ENCODE data around the gene LTF.
"Not testable (repeated sequence)": the region's sequence is repeated elsewhere in the genome, so short reads cannot be mapped to it uniquely, and the experiment has no call there.

Gene LTF

DNA sequence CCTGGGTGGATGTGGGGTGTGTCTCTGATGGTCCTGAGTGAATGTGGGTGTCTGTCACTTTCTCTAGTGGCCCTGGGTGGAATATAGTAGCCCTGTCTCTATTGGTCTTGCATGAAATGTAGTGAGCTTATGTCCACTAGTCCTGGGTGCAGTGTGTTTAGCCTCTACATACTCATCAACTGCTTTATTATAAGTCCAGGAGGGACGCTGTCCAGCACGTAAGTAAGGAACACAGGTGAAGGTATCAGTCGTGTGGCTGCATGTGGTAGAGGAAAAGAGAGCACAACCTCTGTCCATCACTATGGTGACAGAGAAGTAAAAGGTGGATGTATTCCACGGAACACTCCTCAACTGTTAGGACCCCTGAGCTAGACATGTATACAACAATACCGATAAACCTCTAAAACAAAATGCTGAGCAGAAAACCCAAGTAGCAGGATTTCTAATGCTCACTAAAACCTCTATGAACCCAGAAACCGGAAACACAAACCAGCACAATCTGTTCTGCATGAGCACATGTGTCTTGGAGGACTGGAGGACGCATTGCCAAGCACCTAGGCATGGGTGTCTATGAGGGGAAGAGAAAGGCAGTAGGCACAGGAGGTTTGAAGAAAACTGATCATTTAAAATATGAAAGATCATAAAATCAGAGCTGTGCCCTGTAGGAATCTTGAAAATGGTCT, 11.0 kb downstream of the LTF start:
- Mint-ChIP-seq H3K4me3 (no peak overlapping the region), H3K27ac (no peak overlapping the region), H3K4me1 (ENCODE audit: low read depth) (no peaks in the 10 kb centered on the region), H3K9me3 (no peaks in the 10 kb centered on the region), H3K36me3 (ENCODE audit: low read depth) (no peaks in the 10 kb centered on the region), H3K27me3 (ENCODE audit: low read depth) (peaks cover 22% of the 10 kb centered on the region)
- DNase-seq (ENCODE audit: low spot score) = no peak

DNA sequence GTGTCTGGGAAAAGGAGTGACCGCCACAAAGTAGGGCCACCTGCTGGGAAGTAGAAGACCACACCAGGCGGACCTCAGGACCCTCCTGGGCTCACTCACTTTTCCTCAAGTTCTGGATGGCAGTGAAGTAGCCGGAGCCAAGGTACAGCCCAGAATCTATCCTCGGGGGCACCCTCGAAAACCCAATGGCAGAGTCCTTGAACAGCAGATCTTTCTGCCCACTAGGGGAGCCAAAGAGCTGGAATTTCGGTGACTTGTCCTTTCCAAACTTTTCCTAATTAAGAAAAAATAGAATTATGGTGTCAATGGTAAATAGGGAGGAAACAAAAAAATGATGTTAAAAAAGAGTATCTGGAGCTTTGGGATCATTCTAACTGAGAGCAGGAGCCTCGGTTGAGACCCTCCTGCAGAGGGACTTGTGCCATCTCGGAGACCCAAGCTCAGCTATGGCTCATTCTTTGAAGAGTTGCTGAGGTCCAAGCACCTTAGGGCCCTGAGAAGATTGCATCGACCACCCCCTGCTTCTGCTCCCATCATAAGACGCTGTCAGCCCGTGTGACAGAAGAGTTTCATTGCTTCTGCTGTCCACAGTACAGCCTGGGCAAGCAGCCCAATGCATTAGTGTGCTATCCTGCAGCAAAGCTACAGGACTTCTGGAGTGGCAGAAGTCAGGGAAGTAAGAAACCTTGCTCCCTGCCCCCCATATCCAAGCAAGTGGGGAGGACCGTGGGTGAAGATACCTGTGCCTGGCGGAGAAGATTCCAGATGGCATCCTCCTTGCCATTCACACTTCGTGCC, 14.8 kb downstream of the LTF start:
- Mint-ChIP-seq H3K27ac (no peak overlapping the region), H3K9me3 (no peaks in the 10 kb centered on the region), H3K36me3 (ENCODE audit: low read depth) (no peaks in the 10 kb centered on the region), H3K4me1 (ENCODE audit: low read depth) (no peaks in the 10 kb centered on the region), H3K27me3 (ENCODE audit: low read depth) (peaks cover 25% of the 10 kb centered on the region), H3K4me3 (no peak overlapping the region)
- no peak for DNase-seq (ENCODE audit: low spot score)

DNA sequence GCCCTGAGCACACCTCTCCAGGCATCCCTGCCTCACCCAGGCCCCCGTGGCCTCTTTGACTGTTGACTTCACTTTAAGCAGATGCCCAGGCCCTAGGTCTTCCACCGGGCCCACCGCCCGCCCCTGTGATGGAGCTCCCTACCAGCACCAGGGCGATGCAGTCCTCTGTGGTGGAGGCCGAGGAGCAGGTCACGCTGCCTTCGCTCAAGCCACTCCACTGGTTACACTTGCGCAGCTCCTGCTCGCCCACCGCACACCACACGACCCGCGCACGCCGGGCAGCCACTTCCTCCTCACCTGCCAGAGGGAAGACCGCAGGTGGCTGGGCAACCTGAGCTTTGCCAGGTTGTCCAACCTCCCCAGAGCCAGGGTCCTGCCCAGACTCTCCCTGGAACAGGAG, 16.0 kb downstream of the LTF start:
- H3K4me3 Mint-ChIP-seq = no peak overlapping the region
- peaks cover 21% of the 10 kb centered on the region for H3K27me3 Mint-ChIP-seq (ENCODE audit: low read depth)
- H3K9me3 Mint-ChIP-seq = no peaks in the 10 kb centered on the region
- no peaks in the 10 kb centered on the region for H3K36me3 Mint-ChIP-seq (ENCODE audit: low read depth)
- DNase-seq (ENCODE audit: low spot score) = no peak
- no peak overlapping the region for H3K27ac Mint-ChIP-seq
- peaks cover 4% of the 10 kb centered on the region for H3K4me1 Mint-ChIP-seq (ENCODE audit: low read depth)

DNA sequence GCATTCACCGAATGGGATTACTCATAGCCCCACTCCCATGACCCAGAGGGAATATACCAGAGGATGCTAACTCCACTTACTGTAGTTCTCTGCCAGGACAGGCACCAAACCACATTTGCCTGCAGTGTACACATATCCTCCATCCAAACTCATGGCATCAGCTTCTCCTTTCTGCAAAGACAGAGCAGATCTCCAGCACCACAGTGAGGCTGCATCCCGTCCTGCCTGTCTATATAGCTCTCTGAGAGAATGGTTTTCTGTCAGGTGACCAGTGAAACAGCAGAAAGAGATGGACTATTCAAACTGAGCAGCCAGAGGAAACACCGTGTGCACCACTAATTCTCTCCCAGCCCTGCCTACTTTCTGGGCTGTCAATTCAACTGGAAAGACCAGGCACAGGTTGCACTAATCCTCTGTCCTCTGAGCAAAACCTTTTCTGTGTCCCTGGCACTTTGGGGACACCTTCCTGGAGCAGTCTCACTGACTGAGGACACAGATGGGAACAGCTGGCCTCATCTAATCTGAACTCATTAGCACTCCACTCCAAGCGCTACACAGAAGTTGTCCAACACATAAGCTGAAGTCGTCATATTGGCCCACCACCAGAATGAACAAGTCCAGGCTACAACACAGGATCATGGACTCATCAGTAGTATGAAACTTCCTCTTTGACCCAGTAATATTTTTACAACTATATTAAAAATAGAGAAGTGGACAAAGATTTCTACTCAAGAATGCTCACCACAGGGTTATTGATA, 17.3 kb downstream of the LTF start:
- Mint-ChIP-seq H3K4me3 (no peak overlapping the region), H3K4me1 (ENCODE audit: low read depth) (peaks cover 4% of the 10 kb centered on the region), H3K9me3 (no peaks in the 10 kb centered on the region), H3K27me3 (ENCODE audit: low read depth) (peaks cover 9% of the 10 kb centered on the region), H3K27ac (no peak overlapping the region), H3K36me3 (ENCODE audit: low read depth) (no peaks in the 10 kb centered on the region)
- no peak for DNase-seq (ENCODE audit: low spot score)

DNA sequence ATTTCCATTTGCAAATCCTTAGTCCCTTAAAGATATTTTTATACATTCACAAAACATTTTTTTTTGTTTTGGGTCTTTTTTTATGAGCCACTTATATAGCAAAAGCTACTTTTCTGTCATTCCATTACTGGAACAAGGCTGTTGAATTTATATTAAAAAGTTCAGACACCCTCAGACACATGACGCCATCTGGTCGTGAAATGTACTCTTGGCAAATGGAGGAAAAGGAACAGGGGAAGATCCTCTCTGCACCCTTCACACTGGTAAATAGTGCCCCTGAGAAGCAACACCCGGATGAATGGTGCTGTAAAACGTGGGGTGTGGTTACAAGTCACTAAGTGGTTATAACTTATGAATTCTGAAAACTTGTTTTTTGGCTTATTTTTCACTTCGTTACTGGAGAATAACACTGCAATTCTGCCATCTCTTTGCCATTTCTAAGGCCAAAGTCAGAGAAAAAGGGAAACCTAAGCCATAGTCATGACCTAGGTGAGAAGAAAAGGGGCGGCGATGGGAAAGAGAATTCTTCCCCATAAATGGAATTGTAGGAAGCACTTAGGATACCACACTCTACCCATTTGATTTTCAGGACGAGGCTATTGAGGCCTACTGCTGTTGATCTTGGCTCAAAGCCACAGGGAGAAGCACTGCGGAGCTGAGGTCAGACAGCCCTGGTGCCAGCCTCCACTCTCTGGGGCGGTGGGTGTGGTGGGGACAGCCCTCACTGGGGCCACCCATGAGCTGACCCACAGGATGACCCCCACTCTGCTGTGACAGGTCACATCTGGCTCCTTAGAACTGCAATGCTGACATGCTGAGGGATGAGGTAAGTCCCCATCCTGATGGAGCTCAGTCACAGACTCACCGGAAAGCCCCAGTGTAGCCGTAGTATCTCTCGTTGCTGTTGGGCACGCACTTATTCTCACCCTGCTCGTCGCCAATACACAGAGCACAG, 21.9 kb downstream of the LTF start:
- Mint-ChIP-seq H3K36me3 (ENCODE audit: low read depth) (no peaks in the 10 kb centered on the region), H3K27ac (no peak overlapping the region), H3K4me3 (no peak overlapping the region), H3K27me3 (ENCODE audit: low read depth) (peaks cover 10% of the 10 kb centered on the region), H3K9me3 (no peaks in the 10 kb centered on the region), H3K4me1 (ENCODE audit: low read depth) (peaks cover 25% of the 10 kb centered on the region)
- no peak for DNase-seq (ENCODE audit: low spot score)

DNA sequence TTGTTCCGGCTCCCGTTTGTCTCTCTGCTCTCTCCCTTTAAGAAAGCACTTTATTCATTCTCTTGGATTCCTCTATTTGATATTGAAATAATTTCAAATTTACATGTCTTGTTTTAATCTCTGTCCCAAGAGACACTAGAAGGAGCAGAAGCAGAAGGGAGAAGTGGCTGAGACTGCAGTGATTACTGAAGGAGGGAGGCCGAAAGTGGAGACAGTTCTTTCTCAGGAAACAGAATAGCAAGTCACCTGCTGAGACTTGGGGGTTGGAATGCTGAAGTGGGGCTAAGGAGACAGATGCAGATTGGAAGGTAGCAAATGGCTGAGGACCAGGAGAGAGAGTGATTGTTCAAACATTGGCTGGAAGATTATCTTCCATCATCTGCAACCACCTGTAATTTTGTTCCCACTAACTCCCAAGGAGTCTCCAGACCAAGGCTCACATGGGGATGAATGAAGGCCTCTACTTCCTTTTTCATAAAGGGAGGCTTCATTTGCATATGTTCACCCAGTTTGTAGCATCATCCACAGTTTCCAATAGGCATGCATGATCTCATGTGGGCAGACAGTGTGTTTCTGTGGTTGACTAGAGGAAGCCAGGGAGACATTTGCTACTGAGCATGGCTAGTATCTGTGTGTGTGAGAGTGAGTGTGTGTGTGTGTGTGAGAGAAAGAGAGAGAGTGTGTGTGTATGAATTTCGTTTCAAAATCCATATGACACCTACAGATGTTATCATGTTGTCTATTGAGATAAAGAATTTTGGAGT, 24.0 kb downstream of the LTF start:
- Mint-ChIP-seq H3K9me3 (no peaks in the 10 kb centered on the region), H3K27ac (no peak overlapping the region), H3K4me1 (ENCODE audit: low read depth) (peaks cover 25% of the 10 kb centered on the region), H3K36me3 (ENCODE audit: low read depth) (no peaks in the 10 kb centered on the region), H3K27me3 (ENCODE audit: low read depth) (peaks cover 9% of the 10 kb centered on the region), H3K4me3 (peak overlapping the region; percentile 7)
- peak; percentile 45 for DNase-seq (ENCODE audit: low spot score)

DNA sequence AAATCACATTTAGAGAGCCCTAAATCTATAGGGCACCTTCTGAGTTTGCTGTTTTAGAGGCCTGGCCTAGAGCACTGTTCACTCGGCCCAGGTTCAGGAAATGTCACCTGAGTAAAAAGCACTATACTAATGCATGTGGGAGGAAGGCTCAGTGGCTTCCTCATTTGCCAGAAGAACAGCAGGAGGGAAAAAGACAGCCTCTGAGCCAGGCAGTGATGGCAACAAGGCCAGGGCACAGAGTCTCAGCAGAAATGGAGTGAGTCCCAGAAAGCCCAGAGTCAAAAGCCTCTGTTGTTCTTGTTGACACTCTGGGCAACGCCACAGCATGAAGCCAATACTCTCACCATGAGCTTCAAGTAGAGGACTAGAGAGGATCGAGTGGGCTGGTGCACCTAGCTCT, 25.9 kb downstream of the LTF start:
- peaks cover 21% of the 10 kb centered on the region for H3K4me1 Mint-ChIP-seq (ENCODE audit: low read depth)
- peaks cover 15% of the 10 kb centered on the region for H3K27me3 Mint-ChIP-seq (ENCODE audit: low read depth)
- H3K27ac Mint-ChIP-seq = no peak overlapping the region
- no peaks in the 10 kb centered on the region for H3K9me3 Mint-ChIP-seq
- no peak for DNase-seq (ENCODE audit: low spot score)
- no peak overlapping the region for H3K4me3 Mint-ChIP-seq
- H3K36me3 Mint-ChIP-seq (ENCODE audit: low read depth) = no peaks in the 10 kb centered on the region

DNA sequence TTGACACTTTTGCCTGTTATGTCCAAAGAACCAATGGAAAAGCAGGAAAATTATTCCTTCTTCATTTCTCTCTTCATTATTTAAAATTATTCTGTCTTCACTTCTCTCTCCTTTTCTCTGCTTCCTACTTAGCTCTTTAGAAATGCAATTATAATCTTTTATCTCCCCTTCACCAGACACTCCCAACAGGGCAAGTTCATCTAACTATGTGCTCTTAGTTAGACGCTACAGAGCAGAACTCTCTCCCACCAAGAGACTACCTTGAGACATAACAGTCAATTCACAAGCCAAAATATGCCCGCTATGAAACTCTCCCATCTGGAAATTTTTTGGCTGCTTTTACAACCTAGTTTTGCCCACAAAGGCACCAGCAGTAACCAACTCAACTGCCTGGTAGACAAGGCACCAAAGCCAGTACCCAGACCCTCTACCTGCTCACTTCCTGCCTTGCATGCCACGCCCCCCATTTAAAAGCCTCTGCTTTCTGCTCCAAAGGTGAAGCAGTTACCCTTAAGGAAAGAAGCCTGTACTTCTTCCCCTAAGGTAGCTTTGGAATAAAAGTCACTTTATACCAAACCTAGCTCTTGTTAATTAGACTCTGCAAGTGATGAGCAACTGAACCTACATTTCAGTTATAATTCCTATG, 29.5 kb downstream of the LTF start:
- Mint-ChIP-seq H3K9me3 (peaks cover 16% of the 10 kb centered on the region), H3K36me3 (ENCODE audit: low read depth) (peaks cover 3% of the 10 kb centered on the region), H3K4me1 (ENCODE audit: low read depth) (peaks cover 9% of the 10 kb centered on the region), H3K4me3 (no peak overlapping the region), H3K27ac (no peak overlapping the region), H3K27me3 (ENCODE audit: low read depth) (peaks cover 20% of the 10 kb centered on the region)
- DNase-seq (ENCODE audit: low spot score) = no peak

DNA sequence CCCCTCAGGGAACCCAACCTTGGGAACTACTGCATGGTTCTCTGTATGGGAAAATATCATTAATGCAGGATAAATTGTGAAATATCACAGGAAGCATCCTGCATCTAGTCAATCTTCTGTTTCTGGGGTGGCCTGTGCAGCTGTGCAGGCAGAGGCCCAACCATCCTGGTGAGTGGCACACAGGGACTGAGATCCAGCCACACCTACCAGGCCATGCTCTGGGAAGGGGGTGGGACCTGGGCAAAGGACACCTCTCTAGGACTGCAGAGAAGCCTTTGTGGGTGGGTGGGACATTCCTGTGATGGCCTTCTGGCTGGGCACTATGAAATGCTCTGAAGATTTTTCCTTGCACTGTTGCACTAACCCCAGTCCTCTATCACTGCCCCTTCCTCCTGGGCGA, 30.9 kb downstream of the LTF start:
- peaks cover 24% of the 10 kb centered on the region for H3K27me3 Mint-ChIP-seq (ENCODE audit: low read depth)
- H3K9me3 Mint-ChIP-seq = peaks cover 16% of the 10 kb centered on the region
- no peak overlapping the region for H3K4me3 Mint-ChIP-seq
- peaks cover 3% of the 10 kb centered on the region for H3K36me3 Mint-ChIP-seq (ENCODE audit: low read depth)
- DNase-seq (ENCODE audit: low spot score) = no peak
- peaks cover 7% of the 10 kb centered on the region for H3K4me1 Mint-ChIP-seq (ENCODE audit: low read depth)
- no peak overlapping the region for H3K27ac Mint-ChIP-seq

DNA sequence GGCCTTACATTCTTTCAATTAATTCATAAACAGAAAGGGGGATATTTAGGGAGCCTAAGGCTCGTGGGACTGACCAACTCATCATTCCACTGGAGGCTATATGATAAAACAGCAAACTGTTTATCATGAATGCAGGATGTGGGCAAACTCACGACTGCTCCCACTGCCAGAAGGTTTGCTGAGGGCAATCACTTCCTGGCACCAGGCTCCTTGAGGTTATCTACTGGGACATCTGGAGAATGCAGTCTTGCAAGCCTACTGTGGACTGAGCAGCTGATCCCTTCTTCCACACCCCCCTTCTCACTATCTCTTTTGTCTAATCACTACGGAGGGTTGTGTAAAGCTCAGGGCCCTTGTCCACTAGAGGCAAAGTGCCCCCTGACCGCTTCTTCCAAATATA, 31.6 kb downstream of the LTF start:
- H3K9me3 Mint-ChIP-seq = peaks cover 16% of the 10 kb centered on the region
- not testable (repeated sequence) for H3K27ac Mint-ChIP-seq; H3K4me3 Mint-ChIP-seq; H3K36me3 Mint-ChIP-seq (ENCODE audit: low read depth); H3K4me1 Mint-ChIP-seq (ENCODE audit: low read depth); DNase-seq (ENCODE audit: low spot score)
- H3K27me3 Mint-ChIP-seq (ENCODE audit: low read depth) = peaks cover 24% of the 10 kb centered on the region

DNA sequence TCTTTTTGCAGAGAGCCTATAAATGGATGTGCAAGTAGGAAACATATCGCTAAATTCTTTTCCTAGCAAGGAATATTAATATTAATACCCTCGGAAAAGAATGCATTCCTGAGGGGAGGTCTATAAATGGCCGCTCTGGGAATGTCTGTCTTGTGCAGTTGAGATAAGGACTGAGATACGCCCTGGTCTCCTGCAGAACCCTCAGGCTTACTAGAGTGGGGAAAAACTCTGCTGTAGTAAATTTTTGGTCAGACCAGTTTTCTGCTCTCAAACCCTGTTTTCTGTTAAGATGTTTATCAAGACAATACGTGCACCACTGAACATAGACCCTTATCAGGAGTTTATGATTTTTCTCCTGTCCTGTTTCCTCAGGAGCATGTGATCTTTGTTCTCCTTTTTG, 32.8 kb downstream of the LTF start:
- not testable (repeated sequence) for H3K4me1 Mint-ChIP-seq (ENCODE audit: low read depth); H3K36me3 Mint-ChIP-seq (ENCODE audit: low read depth)

DNA sequence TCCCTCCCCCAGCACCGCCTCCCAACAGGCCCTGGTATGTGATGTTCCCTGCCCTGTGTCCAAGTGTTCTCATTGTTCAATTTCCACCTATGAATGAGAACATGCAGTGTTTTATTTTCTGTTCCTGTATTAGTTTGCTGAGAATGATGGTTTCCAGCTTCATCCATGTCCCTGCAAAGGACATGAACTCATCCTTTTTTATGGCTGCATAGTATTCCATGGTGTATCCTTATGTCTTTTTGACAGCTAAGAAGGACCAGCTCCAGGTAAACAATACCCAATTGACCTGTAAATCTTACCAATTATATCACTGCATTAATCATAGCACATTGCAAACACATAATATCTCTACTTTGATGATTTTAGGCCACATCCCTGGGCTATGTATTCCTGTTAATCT, 33.8 kb downstream of the LTF start:
- H3K4me3 Mint-ChIP-seq; DNase-seq (ENCODE audit: low spot score); H3K36me3 Mint-ChIP-seq (ENCODE audit: low read depth); H3K27ac Mint-ChIP-seq: not testable (repeated sequence)
- H3K27me3 Mint-ChIP-seq (ENCODE audit: low read depth) = peaks cover 30% of the 10 kb centered on the region
- peaks cover 18% of the 10 kb centered on the region for H3K4me1 Mint-ChIP-seq (ENCODE audit: low read depth)
- H3K9me3 Mint-ChIP-seq = peaks cover 16% of the 10 kb centered on the region

More for the DNA sequence above, 32.8 kb downstream of the LTF start:
- DNase-seq (ENCODE audit: low spot score); H3K4me3 Mint-ChIP-seq; H3K27ac Mint-ChIP-seq: not testable (repeated sequence)
- H3K27me3 Mint-ChIP-seq (ENCODE audit: low read depth) = peaks cover 24% of the 10 kb centered on the region
- peaks cover 16% of the 10 kb centered on the region for H3K9me3 Mint-ChIP-seq
